ENCODE data around the gene TUBB. TPM values are rescaled to one million over a fixed set of nuclear protein-coding genes. Genes with fewer than 3 reads are reported as not detected.

TUBB gene
- total and polyA plus RNA-seq, 9 of the 15 experiments (the other 6 are each of a cell fraction or from before 2014, with no cell fraction given): 971 to 2,870 (median 1,478) TPM

- peak; percentile 61 for TF ChIP-seq MTA2 (IDR thresholded peaks at IDR 0.05; ENCODE audit: low read depth)
- TF ChIP-seq ZNF384 (IDR thresholded peaks at IDR 0.05; ENCODE audit: low read depth, low read length): no peak
- peak; percentile 82 for TF ChIP-seq DPF2 (IDR thresholded peaks at IDR 0.05)
- no peak for TF ChIP-seq ZNF717 (CRISPR knock-in tag; IDR thresholded peaks at IDR 0.05)
- peak; percentile 80 for TF ChIP-seq JUND (IDR thresholded peaks at IDR 0.05; ENCODE audit: borderline replicate concordance, low read depth, low read length)
- peak; percentile 73; the same call in 1 of the 3 replicates for TF ChIP-seq JUND (tag; IDR thresholded peaks at IDR 0.05; ENCODE audit: borderline replicate concordance, low read depth, low read length)
- peak in 1 of 2 experiments; percentile 59; a peak in 1 of 4 replicates for TF ChIP-seq RCOR1 (IDR thresholded peaks at IDR 0.05; ENCODE audit: borderline replicate concordance in 1 of 2, low read depth in 2 of 2, low read length in 2 of 2)
- no peak for TF ChIP-seq ZNF586 (CRISPR knock-in tag; conservative IDR thresholded peaks at IDR 0.05)
- peak; percentile 64; the same call in 1 of the 2 replicates for TF ChIP-seq VEZF1 (CRISPR knock-in tag; IDR thresholded peaks at IDR 0.05)
- no peak for TF ChIP-seq IFI16 (CRISPR knock-in tag; IDR thresholded peaks at IDR 0.05)
- no peak for TF ChIP-seq RBM14 (IDR thresholded peaks at IDR 0.05; ENCODE audit: borderline replicate concordance, insufficient read depth, low read depth, low read length)
- TF ChIP-seq SNAPC5 (CRISPR knock-in tag; IDR thresholded peaks at IDR 0.05): no peak
- TF ChIP-seq ZFX (CRISPR knock-in tag; IDR thresholded peaks at IDR 0.05): peak; percentile 66
- peak; percentile 70 for TF ChIP-seq NKRF (IDR thresholded peaks at IDR 0.05; ENCODE audit: borderline replicate concordance)
- TF ChIP-seq TEAD4 (IDR thresholded peaks at IDR 0.05; ENCODE audit: low read length): 0 out of 2 replicates have a peak, but pooled peaks have one; percentile 21
- TF ChIP-seq TEAD4 (CRISPR knock-in tag; IDR thresholded peaks at IDR 0.05; ENCODE audit: borderline replicate concordance): no peak
- no peak for TF ChIP-seq ZNF133 (CRISPR knock-in tag; IDR thresholded peaks at IDR 0.05)
- peak; percentile 61 for TF ChIP-seq PHF20 (IDR thresholded peaks at IDR 0.05; ENCODE audit: partially characterized antibody)
- TF ChIP-seq SMAD4 (CRISPR knock-in tag; conservative IDR thresholded peaks at IDR 0.05): peak; percentile 83; the same call in 1 of the 2 replicates
- peak; percentile 57 for TF ChIP-seq GABPA (tag; conservative IDR thresholded peaks at IDR 0.05; ENCODE audit: low read depth)
- 0 out of 2 replicates have a peak, but pooled peaks have one; percentile 63 for TF ChIP-seq KLF16 (IDR thresholded peaks at IDR 0.05)
- no peak for TF ChIP-seq ASH1L (IDR thresholded peaks at IDR 0.05; ENCODE audit: borderline replicate concordance, low read depth, partially characterized antibody)
- TF ChIP-seq ZBTB26 (CRISPR knock-in tag; IDR thresholded peaks at IDR 0.05): peak; percentile 89
Observed at GRCh38 chr6:30686908-30687658, 33.1 kb upstream of the TUBB start (continued).

Measured in K562 (cell line).